Naive thymus-derived CD4-positive, alpha-beta T cell (primary cell): ENCODE measurements around the gene SMIM23. TPM values are rescaled to one million over a fixed set of nuclear protein-coding genes. Genes with fewer than 3 reads are reported as not detected.
A peak's percentile ranks its signal among the peaks of the same experiment; 100 is the strongest.

Experiments used
- ATAC-seq: fragments of 150-1000 bp; cut with Tn5 transposase; 2 replicates; pipeline ENCODE4 v1.10.0; 2021; ENCODE audit warnings: mild to moderate bottlenecking, moderate library complexity
- CTCF ChIA-PET: fragments of 350-600 bp; sonication (Branson Sonifier 250); formaldehyde crosslinking; loops from one replicate; lab custom pipeline; 2021; ENCODE audit warnings: antibody characterized with exemption; lab: Charles Lee
- POLR2A ChIA-PET: fragments of 350-600 bp; sonication (Branson Sonifier 250); formaldehyde crosslinking; loops from one replicate; lab custom pipeline; 2021; ENCODE audit warnings: antibody characterized with exemption, inconsistent platforms; lab: Charles Lee
- DNase-seq, 9 donors: peaks; one replicate each; pipeline versions ENCODE4 v3.0.0 to v3.0.0-alpha.2; 2020 to 2022; ENCODE audit warnings: mixed read lengths in 1 of 9
- H3K27ac ChIP-seq: one replicate; pipeline ENCODE4 v1.7.0; 2013; ENCODE audit warnings: mild to moderate bottlenecking, low read depth, low read length, moderate library complexity
- H3K27me3 ChIP-seq, 2 donors: one replicate each; pipeline ENCODE4 v1.7.0; 2013; ENCODE audit warnings: low read length in 2 of 2, mild to moderate bottlenecking in 2 of 2, moderate library complexity in 2 of 2; ENCODE audit not compliant: control insufficient read depth in 2 of 2, insufficient read depth in 2 of 2
- H3K36me3 ChIP-seq, 3 experiments: 1 replicate in 2 of 3; 2 replicates in 1 of 3; pipeline ENCODE4 v1.7.0; 2013; ENCODE audit warnings: low read length in 3 of 3, mild to moderate bottlenecking in 3 of 3, moderate library complexity in 1 of 3; ENCODE audit not compliant: insufficient read depth in 3 of 3, control insufficient read depth in 2 of 3
- H3K4me1 ChIP-seq, 2 donors: one replicate each; pipeline ENCODE4 v1.7.0; 2013; ENCODE audit warnings: low read length in 2 of 2, mild to moderate bottlenecking in 2 of 2, moderate library complexity in 1 of 2; ENCODE audit not compliant: control insufficient read depth in 2 of 2, insufficient read depth in 2 of 2
- H3K4me3 ChIP-seq: 2 replicates; pipeline ENCODE4 v1.7.0; 2013; ENCODE audit warnings: mild to moderate bottlenecking, low read length
- H3K9me3 ChIP-seq, 3 experiments: 1 replicate in 2 of 3; 2 replicates in 1 of 3; pipeline ENCODE4 v1.7.0; 2013; ENCODE audit warnings: low read length in 3 of 3; ENCODE audit not compliant: control insufficient read depth in 2 of 3
- H3K27ac Mint-ChIP-seq, 9 donors: one replicate each; pipeline ENCODE4 v1.8.0; 2020 to 2022; ENCODE audit warnings: mixed read lengths in 9 of 9, mild to moderate bottlenecking in 8 of 9, moderate library complexity in 5 of 9, inconsistent platforms in 2 of 9
- H3K27me3 Mint-ChIP-seq, 5 donors: one replicate each; pipeline ENCODE4 v1.8.0; 2021 to 2022; ENCODE audit warnings: mixed read lengths in 5 of 5, mild to moderate bottlenecking in 1 of 5
- H3K36me3 Mint-ChIP-seq, 5 donors: one replicate each; pipeline ENCODE4 v1.8.0; 2020 to 2022; ENCODE audit warnings: mixed read lengths in 5 of 5, mild to moderate bottlenecking in 3 of 5, inconsistent platforms in 1 of 5
- H3K4me1 Mint-ChIP-seq, 7 donors: one replicate each; pipeline ENCODE4 v1.8.0; 2020 to 2022; ENCODE audit warnings: mixed read lengths in 7 of 7, mild to moderate bottlenecking in 3 of 7, inconsistent platforms in 1 of 7
- H3K4me3 Mint-ChIP-seq, 10 donors: one replicate each; pipeline ENCODE4 v1.8.0; 2020 to 2022; ENCODE audit warnings: mild to moderate bottlenecking in 10 of 10, mixed read lengths in 10 of 10, moderate library complexity in 6 of 10, inconsistent platforms in 2 of 10
- H3K9me3 Mint-ChIP-seq, 11 donors: one replicate each; pipeline ENCODE4 v1.8.0; 2020 to 2022; ENCODE audit warnings: mixed read lengths in 11 of 11, mild to moderate bottlenecking in 4 of 11, inconsistent platforms in 1 of 11, moderate library complexity in 1 of 11
- intact Hi-C, 2 donors: fragments of 100-400 bp; cut with micrococcal nuclease; formaldehyde crosslinking; loops; one replicate each; pipeline ENCODE4 v1.15.1; 2023
- polyA plus RNA-seq, 2 donors: library from polyadenylated mRNA; unstranded; fragments of 300-500 nt; fragmentation: Illumina TruSeq; gene quantifications; one replicate each; pipeline ENCODE4 v1.2.3, GENCODE V29; 2021
- total RNA-seq, 6 experiments: library from RNA in 5 of 6; stranded (reverse) in 5 of 6; gene quantifications; 1 replicate in 5 of 6; 2 replicates in 1 of 6; pipeline ENCODE4 v1.2.3 and lab custom pipeline; 2021 to 2026

Gene SMIM23
- total and polyA plus RNA-seq, 7 experiments from 2014 or later, result not detected

GRCh38 chr5:171830686-171831085, 45.1 kb downstream of the SMIM23 start:
- CTCF ChIA-PET, result no interaction called here
- Histone ChIP-seq H3K4me1 (no peaks in the 10 kb centered on the region), H3K4me3 (no peak overlapping the region), H3K27ac (no peak overlapping the region), H3K9me3 (no peaks in the 10 kb centered on the region), H3K27me3 (no peaks in the 10 kb centered on the region), H3K36me3 (no peaks in the 10 kb centered on the region)
- Mint-ChIP-seq H3K36me3 (peaks cover 0 to 16% (median 10%) of the 10 kb centered on the region in 5 donors), H3K27ac (no peak overlapping the region), H3K9me3 (peaks cover 6 to 25% (median 11%) of the 10 kb centered on the region in 11 donors), H3K27me3 (peaks cover 0 to 7% (median 0%) of the 10 kb centered on the region in 5 donors), H3K4me1 (no peaks in the 10 kb centered on the region), H3K4me3 (no peak overlapping the region)
- DNase-seq, result no peak
- ATAC-seq, result no peak
- POLR2A ChIA-PET, result no interaction called here
- intact Hi-C loops, result no loop called here

GRCh38 chr5:171832775-171833174, 47.2 kb downstream of the SMIM23 start:
- no peak overlapping the region for H3K4me3 Mint-ChIP-seq
- no peaks in the 10 kb centered on the region for H3K9me3 ChIP-seq
- H3K36me3 ChIP-seq, result no peaks in the 10 kb centered on the region
- ChIA-PET POLR2A (no interaction called here), CTCF (no interaction called here)
- peaks cover 0 to 12% (median 10%) of the 10 kb centered on the region in 5 donors for H3K36me3 Mint-ChIP-seq
- no peak overlapping the region for H3K27ac ChIP-seq
- intact Hi-C loops, result no loop called here
- no peak for ATAC-seq
- H3K27ac Mint-ChIP-seq, result no peak overlapping the region
- H3K4me1 Mint-ChIP-seq, result no peaks in the 10 kb centered on the region
- peaks cover 0 to 4% (median 0%) of the 10 kb centered on the region in 5 donors for H3K27me3 Mint-ChIP-seq
- peaks cover 6 to 25% (median 10%) of the 10 kb centered on the region in 11 donors for H3K9me3 Mint-ChIP-seq
- no peak for DNase-seq
- no peak overlapping the region for H3K4me3 ChIP-seq
- no peaks in the 10 kb centered on the region for H3K4me1 ChIP-seq
- no peaks in the 10 kb centered on the region for H3K27me3 ChIP-seq

DNA sequence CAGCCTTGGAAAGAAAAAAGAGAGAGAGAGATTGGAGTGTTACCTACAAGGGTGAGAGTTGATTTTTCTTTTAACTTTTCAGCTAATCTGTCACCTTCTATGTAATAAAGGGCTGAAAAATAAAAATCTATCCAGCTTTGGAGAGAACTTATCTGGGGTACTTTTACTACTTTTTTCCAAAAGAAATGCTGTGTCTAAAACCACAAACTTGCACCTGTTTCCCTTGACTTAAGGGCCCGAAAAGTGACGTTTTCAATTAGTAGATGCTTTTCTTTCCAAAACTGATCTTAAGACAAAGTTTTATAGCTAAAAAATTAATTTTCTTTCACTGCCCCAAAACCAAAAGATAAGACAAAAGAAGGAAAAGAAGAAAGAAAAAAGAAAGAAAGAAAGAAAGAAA, 48.8 kb downstream of the SMIM23 start:
- intact Hi-C loops, result no loop called here
- no peaks in the 10 kb centered on the region for H3K4me1 Mint-ChIP-seq
- Histone ChIP-seq H3K4me1 (no peaks in the 10 kb centered on the region), H3K36me3 (no peaks in the 10 kb centered on the region), H3K9me3 (no peaks in the 10 kb centered on the region), H3K4me3 (no peak overlapping the region), H3K27me3 (no peaks in the 10 kb centered on the region), H3K27ac (no peak overlapping the region)
- POLR2A ChIA-PET, result no interaction called here
- peaks cover 6 to 25% (median 10%) of the 10 kb centered on the region in 11 donors for H3K9me3 Mint-ChIP-seq
- peaks cover 0 to 12% (median 10%) of the 10 kb centered on the region in 5 donors for H3K36me3 Mint-ChIP-seq
- ATAC-seq, result no peak
- H3K27me3 Mint-ChIP-seq, result peaks cover 0 to 4% (median 0%) of the 10 kb centered on the region in 5 donors
- CTCF ChIA-PET, result no interaction called here
- no peak for DNase-seq
- no peak overlapping the region for H3K27ac Mint-ChIP-seq
- H3K4me3 Mint-ChIP-seq, result no peak overlapping the region

DNA sequence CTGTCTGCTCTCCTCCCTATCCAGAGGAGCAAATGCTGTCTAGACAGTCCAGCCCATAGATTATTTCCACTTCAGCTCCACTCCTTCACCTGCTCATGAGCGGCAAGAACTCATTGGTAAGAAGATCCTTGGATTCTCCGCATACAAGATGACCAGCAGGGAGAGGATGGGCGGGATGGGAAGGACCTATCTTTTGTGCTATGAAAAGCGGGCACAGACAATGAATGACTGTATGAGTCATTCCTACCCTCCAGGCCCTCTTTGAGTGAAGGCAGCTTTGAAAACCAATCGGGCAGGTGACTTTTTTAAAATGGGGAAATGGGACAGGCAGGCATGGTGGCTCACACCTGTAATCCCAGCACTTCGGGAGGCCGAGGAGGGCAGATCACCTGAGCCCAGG, 49.4 kb downstream of the SMIM23 start:
- no peak overlapping the region for H3K4me3 Mint-ChIP-seq
- no peak overlapping the region for H3K4me3 ChIP-seq
- H3K9me3 ChIP-seq, result no peaks in the 10 kb centered on the region
- peaks cover 0 to 4% (median 0%) of the 10 kb centered on the region in 5 donors for H3K27me3 Mint-ChIP-seq
- H3K27ac Mint-ChIP-seq, result no peak overlapping the region
- ATAC-seq, result no peak
- H3K4me1 Mint-ChIP-seq, result no peaks in the 10 kb centered on the region
- H3K27me3 ChIP-seq, result no peaks in the 10 kb centered on the region
- intact Hi-C loops, result no loop called here
- no peaks in the 10 kb centered on the region for H3K36me3 ChIP-seq
- ChIA-PET POLR2A (no interaction called here), CTCF (no interaction called here)
- DNase-seq, result no peak
- peaks cover 6 to 25% (median 10%) of the 10 kb centered on the region in 11 donors for H3K9me3 Mint-ChIP-seq
- no peak overlapping the region for H3K27ac ChIP-seq
- H3K4me1 ChIP-seq, result no peaks in the 10 kb centered on the region
- peaks cover 0 to 12% (median 10%) of the 10 kb centered on the region in 5 donors for H3K36me3 Mint-ChIP-seq

- DNase-seq (no peak), ATAC-seq (no peak)
- intact Hi-C loops, result no loop called here
- Histone ChIP-seq H3K4me1 (no peaks in the 10 kb centered on the region), H3K9me3 (no peaks in the 10 kb centered on the region), H3K27ac (no peak overlapping the region), H3K36me3 (no peaks in the 10 kb centered on the region), H3K27me3 (no peaks in the 10 kb centered on the region), H3K4me3 (no peak overlapping the region)
- Mint-ChIP-seq H3K4me3 (no peak overlapping the region), H3K4me1 (peaks cover 0 to 12% (median 4%) of the 10 kb centered on the region in 7 donors), H3K9me3 (peaks cover 0 to 11% (median 7%) of the 10 kb centered on the region in 11 donors), H3K27me3 (peaks cover 0 to 4% (median 0%) of the 10 kb centered on the region in 5 donors), H3K36me3 (peaks cover 0 to 24% (median 12%) of the 10 kb centered on the region in 5 donors), H3K27ac (no peak overlapping the region)
- POLR2A ChIA-PET, result no interaction called here
- CTCF ChIA-PET, result no interaction called here
Observed at GRCh38 chr5:171837522-171837921, 51.9 kb downstream of the SMIM23 start.

- intact Hi-C loops, result no loop called here
- Mint-ChIP-seq H3K9me3 (peaks cover 0 to 10% (median 4%) of the 10 kb centered on the region in 11 donors), H3K27me3 (peaks cover 0 to 4% (median 0%) of the 10 kb centered on the region in 5 donors), H3K36me3 (peaks cover 0 to 18% (median 10%) of the 10 kb centered on the region in 5 donors), H3K27ac (no peak overlapping the region), H3K4me1 (peaks cover 0 to 12% (median 4%) of the 10 kb centered on the region in 7 donors), H3K4me3 (no peak overlapping the region)
- ChIA-PET CTCF (no interaction called here), POLR2A (no interaction called here)
- DNase-seq, result no peak
- no peak overlapping the region for H3K4me3 ChIP-seq
- no peak for ATAC-seq
- no peaks in the 10 kb centered on the region for H3K9me3 ChIP-seq
- H3K27me3 ChIP-seq, result no peaks in the 10 kb centered on the region
- no peaks in the 10 kb centered on the region for H3K36me3 ChIP-seq
- no peaks in the 10 kb centered on the region for H3K4me1 ChIP-seq
- no peak overlapping the region for H3K27ac ChIP-seq
Observed at GRCh38 chr5:171838066-171838465, 52.4 kb downstream of the SMIM23 start.

- intact Hi-C loops, result no loop called here
- peaks cover 0 to 15% (median 4%) of the 10 kb centered on the region in 5 donors for H3K36me3 Mint-ChIP-seq
- POLR2A ChIA-PET, result no interaction called here
- no peak overlapping the region for H3K4me3 ChIP-seq
- ATAC-seq (no peak), DNase-seq (no peak)
- CTCF ChIA-PET, result no interaction called here
- peaks cover 0 to 3% (median 0%) of the 10 kb centered on the region in 11 donors for H3K9me3 Mint-ChIP-seq
- no peaks in the 10 kb centered on the region for H3K27me3 ChIP-seq
- H3K4me1 ChIP-seq, result no peaks in the 10 kb centered on the region
- peaks cover 0 to 2% (median 0%) of the 10 kb centered on the region in 5 donors for H3K27me3 Mint-ChIP-seq
- H3K4me3 Mint-ChIP-seq, result no peak overlapping the region
- no peak overlapping the region for H3K27ac ChIP-seq
- peaks cover 0 to 12% (median 4%) of the 10 kb centered on the region in 7 donors for H3K4me1 Mint-ChIP-seq
- no peaks in the 10 kb centered on the region for H3K36me3 ChIP-seq
- no peaks in the 10 kb centered on the region for H3K9me3 ChIP-seq
- H3K27ac Mint-ChIP-seq, result peak overlapping the region in 1 of 9 donors; percentile 34
Observed at GRCh38 chr5:171839112-171839511, 53.5 kb downstream of the SMIM23 start.
